ENCODE results near the gene HOXA13. TPM values are rescaled to one million over a fixed set of nuclear protein-coding genes. Genes with fewer than 3 reads are reported as not detected.
A peak's percentile ranks its signal among the peaks of the same experiment; 100 is the strongest.

Gene HOXA13
- total RNA-seq, 3 donors from 2014 or later = 28.0 to 54.3 (median 42.2) TPM

DNA sequence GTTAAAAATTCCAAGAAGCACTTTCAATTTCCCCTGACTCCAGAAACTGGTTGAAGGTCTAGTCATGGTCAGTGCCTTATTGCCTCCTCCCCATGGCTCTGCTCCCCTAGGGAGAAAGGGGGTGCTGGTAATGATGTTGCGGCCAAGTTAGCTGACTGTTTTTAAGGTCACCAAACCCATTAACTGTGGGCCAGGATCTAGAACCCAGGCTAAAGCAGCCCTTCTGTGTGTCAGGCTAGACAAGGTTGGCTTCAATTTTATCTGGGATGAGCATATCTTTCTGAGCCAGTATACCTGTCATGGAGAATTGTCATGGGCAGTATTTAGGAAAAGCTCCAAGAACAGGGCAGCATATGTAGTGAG lies 11.2 kb upstream of the HOXA13 start:
- H3K4me3 ChIP-seq = no peak overlapping the region
- intact Hi-C loops (cut with DNase I, micrococcal nuclease) = no loop called here
- peaks cover 20% of the 10 kb centered on the region for H3K4me1 ChIP-seq (ENCODE audit: low read depth)
- no peaks in the 10 kb centered on the region for H3K9me3 ChIP-seq
- no peaks in the 10 kb centered on the region for H3K36me3 ChIP-seq (ENCODE audit: low read depth)
- TF ChIP-seq CTCF (IDR thresholded peaks at IDR 0.05) = no peak
- DNase-seq = no peak
- ATAC-seq = no peak

GRCh38 chr7:27210441-27211083 lies 10.7 kb upstream of the HOXA13 start:
- peak; percentile 58 for TF ChIP-seq CTCF (IDR thresholded peaks at IDR 0.05)
- DNase-seq = peak; percentile 80 to 91 (median 88)
- H3K9me3 ChIP-seq = no peaks in the 10 kb centered on the region
- no peak overlapping the region for H3K4me3 ChIP-seq
- intact Hi-C loops (cut with DNase I, micrococcal nuclease) = no loop called here
- H3K4me1 ChIP-seq (ENCODE audit: low read depth) = peaks cover 20% of the 10 kb centered on the region
- H3K36me3 ChIP-seq (ENCODE audit: low read depth) = no peaks in the 10 kb centered on the region
- ATAC-seq = peak; percentile 82

DNA sequence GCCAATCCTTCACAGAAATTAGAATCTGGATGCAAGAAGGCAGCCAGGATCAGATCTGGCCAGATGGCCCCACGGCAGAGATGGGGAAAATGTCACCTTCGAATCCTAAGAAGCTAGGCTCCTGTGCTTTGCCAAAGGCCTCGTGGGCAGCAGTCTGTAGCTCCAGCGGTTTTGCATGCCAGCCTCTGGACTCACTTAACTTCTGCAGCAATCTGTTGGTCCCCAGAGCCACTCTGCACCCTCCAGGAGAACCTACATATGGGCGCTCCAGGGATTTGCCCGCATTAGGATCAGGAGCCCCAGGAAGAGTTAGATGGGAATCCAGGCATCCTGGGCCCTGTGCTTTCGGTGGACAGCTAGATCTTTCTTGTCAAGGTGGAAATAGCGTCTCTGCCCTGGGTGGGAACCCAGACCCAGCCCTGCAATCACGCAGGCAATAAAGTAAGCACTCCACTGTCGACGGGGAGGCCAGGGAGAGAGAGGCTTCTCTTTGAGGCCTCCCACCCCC lies 10.1 kb upstream of the HOXA13 start:
- no peaks in the 10 kb centered on the region for H3K36me3 ChIP-seq (ENCODE audit: low read depth)
- peaks cover 25% of the 10 kb centered on the region for H3K4me1 ChIP-seq (ENCODE audit: low read depth)
- no peak overlapping the region for H3K4me3 ChIP-seq
- DNase-seq (peak in 1 of 3 donors; percentile 51), ATAC-seq (no peak)
- intact Hi-C loops (cut with DNase I, micrococcal nuclease) = loop anchor here in 1 of 2 donors (5.0 kb wide), 1 partner anchor 367 kb away; no protein-coding TSS in a partner anchor
- TF ChIP-seq CTCF (IDR thresholded peaks at IDR 0.05) = no peak
- no peaks in the 10 kb centered on the region for H3K9me3 ChIP-seq

DNA sequence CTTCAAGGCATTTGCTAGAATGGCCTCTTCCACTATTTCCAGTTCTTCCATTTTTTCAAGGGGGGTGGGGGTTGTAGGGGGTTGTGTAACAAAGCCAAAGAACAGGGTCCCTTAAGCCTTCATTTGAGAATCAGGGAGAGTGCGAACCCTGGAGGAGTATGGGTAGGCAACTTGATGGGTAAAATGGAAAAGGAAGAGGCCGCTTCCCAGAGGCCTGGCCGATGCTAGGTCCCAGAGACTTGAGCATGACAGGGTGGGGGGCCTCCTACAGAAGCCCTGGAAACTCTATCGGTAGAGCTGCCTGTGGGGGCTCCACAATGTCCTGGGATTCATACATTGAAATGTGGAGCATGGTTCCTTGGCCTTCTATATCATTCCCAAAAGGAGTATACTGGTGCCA lies 9.1 kb upstream of the HOXA13 start:
- no peak overlapping the region for H3K4me3 ChIP-seq
- DNase-seq (no peak), ATAC-seq (no peak)
- peaks cover 25% of the 10 kb centered on the region for H3K4me1 ChIP-seq (ENCODE audit: low read depth)
- H3K9me3 ChIP-seq = no peaks in the 10 kb centered on the region
- TF ChIP-seq CTCF (IDR thresholded peaks at IDR 0.05) = no peak
- H3K36me3 ChIP-seq (ENCODE audit: low read depth) = no peaks in the 10 kb centered on the region
- intact Hi-C loops (cut with DNase I, micrococcal nuclease) = loop anchor here in 1 of 2 donors (5.0 kb wide), 1 partner anchor 368 kb away; no protein-coding TSS in a partner anchor

GRCh38 chr7:27207348-27207985 lies 7.6 kb upstream of the HOXA13 start:
- intact Hi-C loops (cut with DNase I, micrococcal nuclease) = loop anchor here in 1 of 2 donors (5.0 kb wide), 1 partner anchor 370 kb away; no protein-coding TSS in a partner anchor

More at GRCh38 chr7:27207348-27207985, 7.6 kb upstream of the HOXA13 start:
- H3K36me3 ChIP-seq (ENCODE audit: low read depth) = no peaks in the 10 kb centered on the region
- DNase-seq (peak in 2 of 3 donors; percentile 26 to 43), ATAC-seq (no peak)
- no peak overlapping the region for H3K4me3 ChIP-seq
- H3K9me3 ChIP-seq = no peaks in the 10 kb centered on the region
- peaks cover 21% of the 10 kb centered on the region for H3K4me1 ChIP-seq (ENCODE audit: low read depth)
- TF ChIP-seq CTCF (IDR thresholded peaks at IDR 0.05) = no peak

Data from mucosa of descending colon (tissue), 3 donors.